Fibroblast of skin of back (primary cell): ENCODE data around the gene SUPT4H1.

Source experiments
- DNase-seq: peaks from one replicate; pipeline ENCODE4 v3.0.0-alpha.2; 2013

Gene SUPT4H1

GRCh38 chr17:58328195-58329034 is 23.6 kb downstream of the SUPT4H1 start, which contains the start of gene TSPOAP1:
Gene TSPOAP1 (minus strand): TSS chr17:58328795. CDS start chr17:58327920, 875 bp downstream.
- no peak for DNase-seq

DNA sequence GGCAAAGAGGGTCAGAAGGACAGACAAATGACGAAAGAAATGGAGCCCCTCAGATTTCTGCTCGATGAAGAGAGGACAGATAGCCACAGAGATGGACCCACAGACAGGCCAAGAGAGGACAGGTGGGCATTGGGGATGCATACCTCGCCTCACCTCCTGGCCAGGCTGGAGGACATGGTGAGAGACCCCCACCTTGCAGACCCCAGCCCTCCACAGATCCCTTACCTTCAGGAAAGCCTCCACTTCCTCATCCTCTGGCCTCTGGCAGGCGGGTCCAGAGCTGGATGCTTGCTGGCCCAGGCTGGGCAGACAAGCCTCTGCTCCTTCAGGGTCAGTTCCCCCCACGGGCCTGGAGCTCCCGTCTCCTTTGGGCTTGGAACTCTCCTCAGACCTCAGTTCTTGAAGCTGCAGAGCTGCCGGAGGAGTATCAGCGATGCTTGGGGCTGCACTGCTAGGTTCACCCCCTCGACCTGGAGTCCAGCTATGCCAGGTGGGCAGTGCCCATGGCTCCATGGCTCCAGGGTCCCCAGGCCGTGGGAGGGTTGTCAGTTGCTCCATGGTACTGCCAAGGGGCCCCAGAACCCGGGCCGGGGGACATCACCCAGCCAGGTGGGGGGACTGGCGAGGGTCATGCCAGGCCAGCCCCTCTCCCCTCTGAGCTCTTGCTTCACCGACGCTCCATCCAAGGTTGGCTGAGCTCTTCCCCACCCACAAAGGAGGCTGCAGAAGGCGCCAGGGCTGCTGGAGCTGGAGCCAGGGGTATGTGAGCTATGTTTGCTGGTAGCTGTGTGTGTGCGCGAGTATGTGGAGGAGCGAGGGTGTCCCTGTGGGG is 24.4 kb downstream of the SUPT4H1 start:
- no peak for DNase-seq

DNA sequence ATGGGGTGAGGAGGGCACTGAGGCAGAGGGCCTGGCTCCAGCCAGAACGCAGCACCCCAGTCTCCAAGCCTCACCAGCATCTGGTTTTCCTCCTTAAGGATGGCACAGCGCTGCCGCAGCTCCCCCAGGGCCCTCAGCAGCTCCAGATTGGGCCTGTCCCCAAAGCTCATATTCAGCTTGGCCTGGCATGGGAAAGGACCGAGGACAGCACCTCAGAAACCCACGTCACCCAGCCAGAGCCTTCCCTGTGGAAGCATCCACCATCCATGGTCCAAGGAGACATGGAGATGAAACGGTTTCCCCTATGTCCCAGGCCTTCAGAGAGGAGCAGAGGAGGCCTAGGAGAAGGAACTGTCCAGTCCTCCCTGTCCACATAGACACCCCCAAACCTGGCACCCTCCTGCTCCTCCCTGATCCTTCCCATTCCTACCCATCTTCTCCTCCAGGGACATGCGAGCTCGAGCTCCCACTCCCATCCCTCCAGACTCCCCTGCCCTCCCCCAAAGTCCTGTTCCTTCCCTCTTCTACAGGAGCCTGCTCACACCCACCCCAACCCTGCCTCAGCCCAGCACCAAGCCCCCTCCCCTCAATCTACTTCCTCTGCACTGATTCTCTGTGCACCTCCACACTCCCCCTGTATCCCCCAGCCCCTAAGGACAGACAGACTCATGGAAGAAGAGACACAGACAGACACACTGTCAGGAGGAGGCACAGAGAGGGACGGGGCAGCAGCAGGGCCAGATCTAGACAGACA is 25.2 kb downstream of the SUPT4H1 start:
- no peak for DNase-seq

GRCh38 chr17:58325976-58326468 is 26.0 kb downstream of the SUPT4H1 start:
- no peak for DNase-seq

- DNase-seq: no peak
Measured at GRCh38 chr17:58325289-58325726, 26.7 kb downstream of the SUPT4H1 start.

GRCh38 chr17:58324409-58325288 is 27.4 kb downstream of the SUPT4H1 start:
- DNase-seq: peak; percentile 52

- DNase-seq: no peak
Measured at GRCh38 chr17:58324056-58324408, 28.0 kb downstream of the SUPT4H1 start.

GRCh38 chr17:58323366-58324055 is 28.5 kb downstream of the SUPT4H1 start:
- no peak for DNase-seq

DNA sequence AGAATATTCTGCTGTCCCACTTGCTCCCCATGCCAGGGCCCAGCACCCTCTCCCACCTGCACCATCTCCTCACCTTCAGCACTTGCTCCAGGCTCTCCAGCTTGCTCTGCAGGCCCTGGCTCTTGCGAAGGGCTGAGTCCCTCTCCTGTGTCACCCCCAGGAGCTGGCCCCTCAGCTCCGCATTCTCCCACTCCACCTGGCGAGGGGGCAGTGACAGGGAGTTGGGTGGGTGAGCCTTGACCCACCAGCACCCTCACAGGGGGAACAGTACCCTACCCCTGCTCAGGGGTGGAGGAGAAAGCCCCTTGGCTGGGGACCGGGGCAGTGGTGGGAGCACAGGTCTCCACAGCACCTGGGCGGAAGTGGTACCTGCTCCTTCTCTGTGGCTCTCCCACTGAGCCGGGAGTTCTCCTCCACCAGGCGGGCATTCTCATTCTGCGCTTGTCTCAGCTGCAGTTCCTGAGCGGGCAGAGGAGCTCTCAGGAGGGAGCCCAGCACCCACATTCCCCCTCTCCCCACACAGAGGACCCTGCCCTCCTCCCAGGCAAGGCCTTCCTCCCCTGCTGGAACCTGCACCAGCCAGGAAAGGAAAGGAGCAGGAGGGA is 29.3 kb downstream of the SUPT4H1 start:
- no peak for DNase-seq

- DNase-seq: no peak
Measured at GRCh38 chr17:58321571-58322525, 30.2 kb downstream of the SUPT4H1 start.

DNA sequence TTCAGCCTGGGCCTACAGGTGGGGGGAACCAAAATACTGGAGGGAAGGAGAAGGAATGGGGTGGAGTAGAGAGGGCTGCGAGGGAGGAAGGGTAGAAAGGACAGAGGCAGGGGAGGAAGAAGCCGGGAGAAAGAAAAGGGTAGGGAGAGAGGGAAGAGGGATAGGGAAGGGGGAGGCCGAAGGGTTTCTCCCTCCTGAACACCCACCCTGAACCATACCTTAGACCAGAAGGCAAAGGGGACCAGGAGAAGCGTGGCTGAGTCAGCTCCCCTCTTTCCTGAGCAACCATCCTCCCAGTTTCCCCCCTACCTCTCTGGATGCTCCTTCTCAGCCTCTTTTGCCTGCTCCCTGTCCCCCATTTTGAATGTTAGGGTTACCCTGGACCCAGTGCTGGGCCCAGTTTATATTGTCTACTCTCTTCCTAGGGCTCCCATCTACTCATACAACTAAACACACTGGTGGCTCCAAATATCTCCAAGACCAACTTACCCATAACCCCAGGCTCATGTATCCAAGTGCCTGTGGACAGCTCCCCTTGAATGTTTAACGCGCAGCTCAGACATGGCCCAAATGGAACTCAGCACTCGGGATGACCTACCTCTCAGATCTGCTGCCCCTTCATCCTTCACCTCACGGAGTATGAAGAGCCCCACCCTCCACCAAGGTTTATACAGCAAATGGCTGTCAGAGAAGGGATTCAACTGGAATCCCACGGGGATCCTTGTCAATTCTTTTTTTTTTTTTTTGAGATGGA is 31.3 kb downstream of the SUPT4H1 start:
- DNase-seq: no peak

DNA sequence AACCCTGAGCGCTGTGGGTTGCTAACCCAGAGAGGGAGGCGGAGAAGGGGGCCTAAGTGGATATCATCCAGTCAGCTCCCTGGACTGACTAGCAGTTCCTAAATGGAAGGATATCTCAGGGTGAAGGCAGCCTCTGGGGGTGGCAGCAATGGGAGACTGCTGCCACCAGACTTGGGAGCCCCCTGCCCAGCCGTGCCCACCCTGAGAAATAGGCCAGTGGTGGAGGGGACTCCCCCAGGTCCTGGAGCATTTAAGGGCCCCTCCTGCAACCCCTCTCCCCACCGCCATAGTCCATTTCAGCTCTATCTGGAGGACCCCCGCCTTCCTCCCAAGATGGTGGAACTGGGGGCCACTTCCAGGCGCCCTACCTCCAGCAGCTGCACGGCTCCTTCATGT is 31.8 kb downstream of the SUPT4H1 start:
- DNase-seq: no peak

DNA sequence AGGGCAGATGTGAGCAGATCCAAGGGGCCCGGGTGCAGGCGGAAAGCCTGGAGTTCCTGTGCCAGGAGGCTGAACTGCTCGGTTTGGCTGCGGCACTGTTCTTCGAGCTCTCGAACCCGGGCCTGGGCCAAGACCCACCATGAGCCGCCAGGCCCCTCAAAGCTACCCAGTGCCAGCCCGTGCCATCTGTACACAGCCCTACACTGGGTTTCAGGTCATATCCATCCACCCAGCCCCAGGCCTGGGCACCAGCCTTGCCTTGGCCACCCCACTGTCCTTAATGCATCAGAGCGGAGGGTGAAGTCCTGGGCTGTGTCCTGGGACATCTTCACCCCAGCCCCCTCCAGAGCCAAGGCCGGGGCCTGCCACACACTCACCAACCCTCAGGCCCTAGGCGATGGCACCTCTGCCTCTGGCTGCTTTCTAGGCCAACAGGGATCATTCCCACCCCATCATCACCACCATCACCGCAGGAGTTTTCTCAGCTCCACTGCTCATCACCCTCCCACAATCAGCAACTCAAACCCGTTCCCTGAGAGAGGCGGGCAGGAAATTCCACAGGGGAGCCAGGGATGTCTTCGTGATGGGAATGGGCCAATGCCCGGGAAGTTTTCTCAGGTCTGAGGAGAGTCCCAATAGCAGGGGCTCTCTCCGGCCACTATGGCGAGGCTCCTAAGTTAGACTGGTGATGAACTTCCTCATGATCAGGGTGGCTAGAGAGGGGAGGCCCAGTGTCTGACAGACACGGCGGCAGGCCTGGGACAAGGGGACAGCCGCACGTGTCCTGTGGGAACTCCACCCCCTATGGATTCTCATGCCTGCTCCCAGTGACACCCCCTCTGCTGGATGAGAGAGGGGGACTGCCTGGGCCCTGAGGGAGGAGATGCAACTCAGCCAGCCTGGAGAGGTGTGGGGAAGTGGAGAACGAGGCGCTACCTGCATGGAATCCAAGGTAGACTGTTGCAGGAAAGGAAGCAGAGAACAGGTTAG is 32.5 kb downstream of the SUPT4H1 start:
- DNase-seq: no peak

DNA sequence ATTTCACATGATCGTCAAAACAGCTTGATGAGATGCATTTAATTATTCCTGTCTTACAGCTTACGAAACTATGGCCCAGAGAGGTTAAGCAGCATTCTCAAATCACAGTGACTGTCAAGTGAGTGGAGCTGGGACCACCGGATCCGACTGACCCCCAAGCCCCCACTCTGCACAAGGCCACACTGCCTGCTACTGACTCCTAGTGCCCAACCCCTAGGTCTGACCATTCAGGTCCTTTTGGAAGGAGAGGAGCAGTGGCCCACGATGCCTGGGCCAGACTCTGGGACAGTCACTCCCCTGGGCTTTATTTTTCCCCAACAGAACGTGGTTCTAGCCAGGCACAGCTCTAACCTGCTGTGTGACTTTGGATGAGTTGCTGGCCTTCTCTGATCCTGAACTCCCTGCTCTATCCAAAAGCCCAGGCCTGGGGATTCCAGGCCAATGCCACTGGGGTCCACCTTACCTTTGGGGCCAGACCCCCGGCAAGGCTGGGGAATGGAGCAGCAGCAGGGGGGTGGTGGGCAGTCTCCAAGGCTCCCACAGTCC is 33.3 kb downstream of the SUPT4H1 start:
- no peak for DNase-seq

GRCh38 chr17:58318065-58318481 is 33.9 kb downstream of the SUPT4H1 start:
- DNase-seq: no peak

GRCh38 chr17:58317421-58318064 is 34.5 kb downstream of the SUPT4H1 start:
- peak; percentile 65 for DNase-seq
